GM12878 (cell line): Measurements from ENCODE around the gene SOBP. TPM values are rescaled to one million over a fixed set of nuclear protein-coding genes. Genes with fewer than 3 reads are reported as not detected.

Experiments
- BACH1 ChIP-seq: fragments of 450-650 bp; IDR thresholded peaks from 2 replicates; pipeline ENCODE4 v1.6.1; 2017; ENCODE audit warnings: mild to moderate bottlenecking, borderline replicate concordance
- BRCA1 ChIP-seq: IDR thresholded peaks from 2 replicates; pipeline ENCODE4 v1.6.1; 2011; ENCODE audit warnings: low read depth, low read length, improper control_type of control experiment
- CBFB ChIP-seq: IDR thresholded peaks from 2 replicates; pipeline ENCODE4 v1.6.1; 2016; ENCODE audit warnings: antibody characterized with exemption, low read depth
- CEBPB ChIP-seq, 2 experiments: fragments of 150-350 bp in 1 of 2; IDR thresholded peaks; 2 replicates each; pipeline ENCODE4 v1.6.1; 2012 to 2014; ENCODE audit warnings: low read depth in 2 of 2, low read length in 2 of 2, borderline replicate concordance in 1 of 2, inconsistent platforms in 1 of 2
- ESRRA ChIP-seq: IDR thresholded peaks from 2 replicates; pipeline ENCODE4 v1.6.1; 2012; ENCODE audit warnings: mild to moderate bottlenecking, low read length, improper control_type of control experiment
- FOXM1 ChIP-seq: IDR thresholded peaks from 2 replicates; pipeline ENCODE4 v1.6.1; 2012; ENCODE audit warnings: low read depth, mild to moderate bottlenecking, inconsistent platforms, low read length, moderate library complexity
- HDAC2 ChIP-seq: fragments of 200-600 bp; sonication (generic); IDR thresholded peaks from 2 replicates; pipeline ENCODE4 v1.6.1; 2017
- JUNB ChIP-seq: IDR thresholded peaks from 2 replicates; pipeline ENCODE4 v1.6.1; 2016; ENCODE audit warnings: antibody characterized with exemption, mild to moderate bottlenecking
- MTA3 ChIP-seq: IDR thresholded peaks from 2 replicates; pipeline ENCODE4 v1.6.1; 2012; ENCODE audit warnings: low read length, inconsistent platforms, borderline replicate concordance
- MXI1 ChIP-seq: fragments of 150-350 bp; IDR thresholded peaks from 2 replicates; pipeline ENCODE4 v1.6.1; 2011; ENCODE audit warnings: low read depth, mild to moderate bottlenecking, inconsistent platforms, low read length, improper control_type of control experiment
- MYB ChIP-seq: fragments of 150-350 bp; IDR thresholded peaks from 2 replicates; pipeline ENCODE4 v1.6.1; 2014; ENCODE audit warnings: mild to moderate bottlenecking, low read depth, low read length, borderline replicate concordance
- NBN ChIP-seq: fragments of 450-650 bp; IDR thresholded peaks from 2 replicates; pipeline ENCODE4 v1.6.1; 2016
- NR2F1 ChIP-seq: fragments of 450-650 bp; conservative IDR thresholded peaks from 2 replicates; pipeline ENCODE4 v1.6.1; 2017; ENCODE audit warnings: mild to moderate bottlenecking
- NRF1 ChIP-seq: conservative IDR thresholded peaks from 2 replicates; pipeline ENCODE4 v1.6.1; 2011; ENCODE audit warnings: mild to moderate bottlenecking, low read depth, low read length, improper control_type of control experiment
- POU2F2 ChIP-seq: IDR thresholded peaks from 3 replicates; pipeline ENCODE4 v1.6.1; 2011; ENCODE audit warnings: low read depth, mild to moderate bottlenecking, low read length, borderline replicate concordance
- SPI1 ChIP-seq: IDR thresholded peaks from 2 replicates; pipeline ENCODE4 v1.6.1; 2011; ENCODE audit warnings: low read depth, mild to moderate bottlenecking, low read length, moderate library complexity, borderline replicate concordance; ENCODE audit not compliant: insufficient read depth
- TBL1XR1 ChIP-seq: IDR thresholded peaks from 2 replicates; pipeline ENCODE4 v1.6.1; 2012; ENCODE audit warnings: low read depth, low read length, improper control_type of control experiment
- TCF7 ChIP-seq: IDR thresholded peaks from 2 replicates; pipeline ENCODE4 v1.6.1; 2014; ENCODE audit warnings: antibody characterized with exemption, borderline replicate concordance
- WRNIP1 ChIP-seq: IDR thresholded peaks from 2 replicates; pipeline ENCODE4 v1.6.1; 2011; ENCODE audit warnings: low read depth, low read length, improper control_type of control experiment, borderline replicate concordance
- YY1 ChIP-seq: IDR thresholded peaks from 2 replicates; pipeline ENCODE4 v1.6.1; 2011; ENCODE audit warnings: low read depth, mild to moderate bottlenecking, low read length
- ZNF24 ChIP-seq: fragments of 450-650 bp; IDR thresholded peaks from 2 replicates; pipeline ENCODE4 v1.6.1; 2017; ENCODE audit warnings: antibody characterized with exemption, mild to moderate bottlenecking
- ZSCAN29 ChIP-seq: fragments of 450-650 bp; IDR thresholded peaks from 2 replicates; pipeline ENCODE4 v1.6.1; 2017; ENCODE audit warnings: mild to moderate bottlenecking, moderate library complexity
- polyA plus RNA-seq, 11 experiments: library from polyadenylated mRNA; depleted of rRNA in 4 of 11; unstranded in 6 of 11; stranded (reverse) in 5 of 11; fragments of >200 nt; fragmentation: Nextera tagmentation in 4 of 11; fragmentation: Illumina TruSeq in 1 of 11; extraction: Ambion mirVana in 4 of 11; extraction: Trizol in 1 of 11; gene quantifications; 1 replicate in 1 of 11; 2 replicates in 10 of 11; pipeline versions ENCODE4 v1.2.1 to v1.2.3, GENCODE V29; 2011 to 2016; ENCODE audit warnings: inconsistent platforms in 2 of 11, missing spikeins in 2 of 11, low read depth in 1 of 11
- total RNA-seq, 4 experiments: library from RNA; depleted of rRNA in 3 of 4; stranded (reverse); fragments of >200 nt in 3 of 4; fragmentation: Illumina TruSeq in 1 of 4; extraction: Trizol in 1 of 4; gene quantifications; 2 replicates each; pipeline versions ENCODE4 v1.2.1 to v1.2.3, GENCODE V29; 2013 to 2021
- TF ChIP-seq, protein P1 (sequence below): IDR thresholded peaks from 2 replicates; pipeline ENCODE4 v1.6.1; 2011; ENCODE audit warnings: borderline replicate concordance, low read depth, mild to moderate bottlenecking, moderate library complexity, mixed read lengths, low read length; ENCODE audit not compliant: insufficient read depth; ENCODE audit errors: extremely low read length
- TF ChIP-seq, protein P2 (sequence below): fragments of 450-650 bp; IDR thresholded peaks from 2 replicates; pipeline ENCODE4 v1.6.1; 2017; ENCODE audit warnings: borderline replicate concordance
- TF ChIP-seq, protein P3 (sequence below): fragments of 450-650 bp; IDR thresholded peaks from 2 replicates; pipeline ENCODE4 v1.6.1; 2017; ENCODE audit warnings: mild to moderate bottlenecking
- TF ChIP-seq, protein P4 (sequence below): fragments of 450-650 bp; IDR thresholded peaks from 2 replicates; pipeline ENCODE4 v1.6.1; 2017; ENCODE audit warnings: mild to moderate bottlenecking, low read depth, inconsistent platforms; ENCODE audit not compliant: poor library complexity, severe bottlenecking

The SOBP gene
- total and polyA plus RNA-seq, 10 of the 15 experiments (the other 5 are each of a cell fraction or from before 2014, with no cell fraction given) = 0.49 to 1.9 (median 0.78) TPM

DNA sequence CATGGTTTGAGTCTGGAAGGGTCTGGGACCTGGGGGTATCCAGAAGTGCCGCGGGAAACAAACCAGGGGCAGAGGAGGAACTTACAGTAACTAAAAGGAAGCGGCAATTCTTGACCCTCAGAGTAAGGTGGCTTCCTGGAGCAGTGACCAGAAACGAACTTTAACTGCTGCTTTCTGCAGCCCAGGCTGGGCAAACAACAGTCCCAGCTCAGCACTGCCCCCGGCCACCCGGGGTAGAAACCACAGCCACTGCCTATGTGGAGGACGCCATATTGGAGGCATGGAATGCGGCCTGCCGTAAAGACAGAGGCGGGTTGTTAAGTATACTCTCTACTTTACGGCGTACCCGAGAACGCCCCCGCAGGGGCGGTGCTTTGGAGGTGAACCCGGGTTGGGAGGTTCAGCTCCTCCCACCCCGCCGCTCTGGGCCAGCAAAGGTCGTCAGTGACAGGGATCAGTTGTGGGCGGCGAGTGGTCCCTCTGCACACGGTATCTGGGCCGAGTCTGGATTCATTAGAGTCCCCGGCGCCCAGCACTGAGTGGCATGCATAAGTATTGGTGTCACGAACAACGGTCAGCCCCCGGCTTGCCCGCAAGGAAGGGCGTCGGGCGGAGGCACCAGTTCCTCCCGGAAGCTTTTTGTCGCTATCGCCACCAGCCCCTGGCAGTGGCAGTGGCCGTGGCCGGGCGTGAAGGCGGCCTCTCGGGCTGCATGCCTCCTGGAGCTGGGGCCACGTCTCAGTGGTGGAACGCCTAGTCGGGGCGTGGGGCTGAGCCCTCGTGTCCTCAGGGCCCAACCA is 30.4 kb upstream of the SOBP start, which contains the start of gene PDSS2 (continued):
- TF ChIP-seq NBN = peak; percentile 42; the same call in 1 of the 2 replicates
- TF ChIP-seq ESRRA = no peak
- peak; percentile 97 for TF ChIP-seq NR2F1
- TF ChIP-seq, protein P1, sequence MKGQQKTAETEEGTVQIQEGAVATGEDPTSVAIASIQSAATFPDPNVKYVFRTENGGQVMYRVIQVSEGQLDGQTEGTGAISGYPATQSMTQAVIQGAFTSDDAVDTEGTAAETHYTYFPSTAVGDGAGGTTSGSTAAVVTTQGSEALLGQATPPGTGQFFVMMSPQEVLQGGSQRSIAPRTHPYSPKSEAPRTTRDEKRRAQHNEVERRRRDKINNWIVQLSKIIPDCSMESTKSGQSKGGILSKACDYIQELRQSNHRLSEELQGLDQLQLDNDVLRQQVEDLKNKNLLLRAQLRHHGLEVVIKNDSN = no peak
- peak; percentile 39; the same call in 1 of the 2 replicates for TF ChIP-seq BACH1
- no peak for TF ChIP-seq BRCA1
- TF ChIP-seq CBFB = peak; percentile 92
- TF ChIP-seq JUNB = no peak
- TF ChIP-seq TCF7 = 0 out of 2 replicates have a peak, but pooled peaks have one; percentile 9
- no peak for TF ChIP-seq CEBPB (IDR thresholded peaks at IDR 0.05; ENCODE audit: borderline replicate concordance in 1 of 2, low read depth in 2 of 2, low read length in 2 of 2)
- TF ChIP-seq NRF1 = no peak
- peak; percentile 98 for TF ChIP-seq YY1
- no peak for TF ChIP-seq ZNF24
- TF ChIP-seq HDAC2 = no peak
- TF ChIP-seq, protein P2, sequence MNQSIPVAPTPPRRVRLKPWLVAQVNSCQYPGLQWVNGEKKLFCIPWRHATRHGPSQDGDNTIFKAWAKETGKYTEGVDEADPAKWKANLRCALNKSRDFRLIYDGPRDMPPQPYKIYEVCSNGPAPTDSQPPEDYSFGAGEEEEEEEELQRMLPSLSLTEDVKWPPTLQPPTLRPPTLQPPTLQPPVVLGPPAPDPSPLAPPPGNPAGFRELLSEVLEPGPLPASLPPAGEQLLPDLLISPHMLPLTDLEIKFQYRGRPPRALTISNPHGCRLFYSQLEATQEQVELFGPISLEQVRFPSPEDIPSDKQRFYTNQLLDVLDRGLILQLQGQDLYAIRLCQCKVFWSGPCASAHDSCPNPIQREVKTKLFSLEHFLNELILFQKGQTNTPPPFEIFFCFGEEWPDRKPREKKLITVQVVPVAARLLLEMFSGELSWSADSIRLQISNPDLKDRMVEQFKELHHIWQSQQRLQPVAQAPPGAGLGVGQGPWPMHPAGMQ = no peak
- peak; percentile 97 for TF ChIP-seq FOXM1
- peak; percentile 72 for TF ChIP-seq TBL1XR1
- TF ChIP-seq ZSCAN29 = no peak
- TF ChIP-seq POU2F2 = peak; percentile 44; the same call in 2 of the 3 replicates
- peak; percentile 65; the same call in 1 of the 2 replicates for TF ChIP-seq MTA3
- TF ChIP-seq MYB = 0 out of 2 replicates have a peak, but pooled peaks have one; percentile 19
- TF ChIP-seq, protein P3, sequence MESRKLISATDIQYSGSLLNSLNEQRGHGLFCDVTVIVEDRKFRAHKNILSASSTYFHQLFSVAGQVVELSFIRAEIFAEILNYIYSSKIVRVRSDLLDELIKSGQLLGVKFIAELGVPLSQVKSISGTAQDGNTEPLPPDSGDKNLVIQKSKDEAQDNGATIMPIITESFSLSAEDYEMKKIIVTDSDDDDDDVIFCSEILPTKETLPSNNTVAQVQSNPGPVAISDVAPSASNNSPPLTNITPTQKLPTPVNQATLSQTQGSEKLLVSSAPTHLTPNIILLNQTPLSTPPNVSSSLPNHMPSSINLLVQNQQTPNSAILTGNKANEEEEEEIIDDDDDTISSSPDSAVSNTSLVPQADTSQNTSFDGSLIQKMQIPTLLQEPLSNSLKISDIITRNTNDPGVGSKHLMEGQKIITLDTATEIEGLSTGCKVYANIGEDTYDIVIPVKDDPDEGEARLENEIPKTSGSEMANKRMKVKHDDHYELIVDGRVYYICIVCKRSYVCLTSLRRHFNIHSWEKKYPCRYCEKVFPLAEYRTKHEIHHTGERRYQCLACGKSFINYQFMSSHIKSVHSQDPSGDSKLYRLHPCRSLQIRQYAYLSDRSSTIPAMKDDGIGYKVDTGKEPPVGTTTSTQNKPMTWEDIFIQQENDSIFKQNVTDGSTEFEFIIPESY = no peak
- no peak for TF ChIP-seq WRNIP1
- peak; percentile 71; the same call in 1 of the 2 replicates for TF ChIP-seq SPI1
- TF ChIP-seq, protein P4, sequence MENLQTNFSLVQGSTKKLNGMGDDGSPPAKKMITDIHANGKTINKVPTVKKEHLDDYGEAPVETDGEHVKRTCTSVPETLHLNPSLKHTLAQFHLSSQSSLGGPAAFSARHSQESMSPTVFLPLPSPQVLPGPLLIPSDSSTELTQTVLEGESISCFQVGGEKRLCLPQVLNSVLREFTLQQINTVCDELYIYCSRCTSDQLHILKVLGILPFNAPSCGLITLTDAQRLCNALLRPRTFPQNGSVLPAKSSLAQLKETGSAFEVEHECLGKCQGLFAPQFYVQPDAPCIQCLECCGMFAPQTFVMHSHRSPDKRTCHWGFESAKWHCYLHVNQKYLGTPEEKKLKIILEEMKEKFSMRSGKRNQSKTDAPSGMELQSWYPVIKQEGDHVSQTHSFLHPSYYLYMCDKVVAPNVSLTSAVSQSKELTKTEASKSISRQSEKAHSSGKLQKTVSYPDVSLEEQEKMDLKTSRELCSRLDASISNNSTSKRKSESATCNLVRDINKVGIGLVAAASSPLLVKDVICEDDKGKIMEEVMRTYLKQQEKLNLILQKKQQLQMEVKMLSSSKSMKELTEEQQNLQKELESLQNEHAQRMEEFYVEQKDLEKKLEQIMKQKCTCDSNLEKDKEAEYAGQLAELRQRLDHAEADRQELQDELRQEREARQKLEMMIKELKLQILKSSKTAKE = peak; percentile 36
- peak; percentile 69 for TF ChIP-seq MXI1
